Measurements from ENCODE around the gene SMIM3. TPM values are rescaled to one million over a fixed set of nuclear protein-coding genes. Genes with fewer than 3 reads are reported as not detected.

SMIM3 gene
- polyA plus RNA-seq (2011; rRNA removed) (34.3 and 36.3 TPM in 2 replicates), polyA minus RNA-seq (2011; rRNA and poly(A)+ RNA removed) (12.7 and 15.3 TPM in 2 replicates)

GRCh38 chr5:150778517-150779396, at the start of gene SMIM3:
TSS of gene SMIM3 (plus strand) at chr5:150778757. CDS start at chr5:150795441, 16,684 bp downstream.
- ChIA-PET CTCF (interaction anchor here (0.8 to 2.0 kb wide), 12 partner anchors 8 to 218 kb away, joined by 3 to 13 read pairs (median 5); partner anchors contain the start of genes DCTN4 and RBM22), POLR2A (interaction anchor here (0.6 to 4.9 kb wide), 7 partner anchors 8 to 238 kb away, joined by 3 to 26 read pairs (median 4); partner anchors contain the start of gene DCTN4)
- peak within 1 kb of the TSS; percentile 92 for H3K4me3 ChIP-seq (ENCODE audit: low read depth, low read length)
- no peaks in the 10 kb centered on the region for H3K27me3 ChIP-seq (ENCODE audit: control insufficient read depth, insufficient read depth, low read length)
- peak within 1 kb of the TSS; percentile 78 for H3K27ac ChIP-seq (ENCODE audit: low read depth, low read length)
- no peak for DNase-seq (ENCODE audit: low read depth, low spot score)
- TF ChIP-seq CTCF (IDR thresholded peaks at IDR 0.05; ENCODE audit: low read depth, low read length) = peak; percentile 50
- peaks cover 2% of the 10 kb centered on the region; the same call in 1 of the 2 replicates for H3K9me3 ChIP-seq (ENCODE audit: control insufficient read depth, insufficient read depth, low read length)

- Histone ChIP-seq H3K4me3 (ENCODE audit: low read depth, low read length) (no peak overlapping the region), H3K27ac (ENCODE audit: low read depth, low read length) (no peak overlapping the region), H3K9me3 (ENCODE audit: control insufficient read depth, insufficient read depth, low read length) (peaks cover 4% of the 10 kb centered on the region; the same call in 1 of the 2 replicates), H3K27me3 (ENCODE audit: control insufficient read depth, insufficient read depth, low read length) (no peaks in the 10 kb centered on the region)
- POLR2A ChIA-PET = no interaction called here
- TF ChIP-seq CTCF (IDR thresholded peaks at IDR 0.05; ENCODE audit: low read depth, low read length) = no peak
- CTCF ChIA-PET = interaction anchor here (0.7 to 2.4 kb wide), 2 partner anchors 117 to 177 kb away, joined by 6 read pairs; no protein-coding TSS in a partner anchor
- DNase-seq (ENCODE audit: low read depth, low spot score) = no peak
These were observed 48.7 kb upstream of the SMIM3 start for GRCh38 chr5:150729859-150730258.

- ChIA-PET POLR2A (no interaction called here), CTCF (interaction anchor here (0.6 to 2.4 kb wide), 5 partner anchors 11 to 115 kb away, joined by 3 to 6 read pairs (median 4); no protein-coding TSS in a partner anchor)
- H3K9me3 ChIP-seq (ENCODE audit: control insufficient read depth, insufficient read depth, low read length) = peaks cover 4% of the 10 kb centered on the region; the same call in 1 of the 2 replicates
- no peak overlapping the region for H3K27ac ChIP-seq (ENCODE audit: low read depth, low read length)
- DNase-seq (ENCODE audit: low read depth, low spot score) = no peak
- TF ChIP-seq CTCF (IDR thresholded peaks at IDR 0.05; ENCODE audit: low read depth, low read length) = no peak
- no peaks in the 10 kb centered on the region for H3K27me3 ChIP-seq (ENCODE audit: control insufficient read depth, insufficient read depth, low read length)
- no peak overlapping the region for H3K4me3 ChIP-seq (ENCODE audit: low read depth, low read length)
These were observed 46.8 kb upstream of the SMIM3 start for GRCh38 chr5:150731669-150732242.

- H3K4me3 ChIP-seq (ENCODE audit: low read depth, low read length) = no peak overlapping the region
- no peaks in the 10 kb centered on the region for H3K27me3 ChIP-seq (ENCODE audit: control insufficient read depth, insufficient read depth, low read length)
- ChIA-PET CTCF (no interaction called here), POLR2A (no interaction called here)
- no peak overlapping the region for H3K27ac ChIP-seq (ENCODE audit: low read depth, low read length)
- H3K9me3 ChIP-seq (ENCODE audit: control insufficient read depth, insufficient read depth, low read length) = peaks cover 4% of the 10 kb centered on the region; the same call in 1 of the 2 replicates
- DNase-seq (ENCODE audit: low read depth, low spot score) = no peak
- TF ChIP-seq CTCF (IDR thresholded peaks at IDR 0.05; ENCODE audit: low read depth, low read length) = no peak
These were observed 43.8 kb upstream of the SMIM3 start for GRCh38 chr5:150734579-150735384.

Data from AG04450 (cell line).